Coronary artery (tissue), 2 donors: ENCODE results near the gene RMND1.
A peak's percentile ranks its signal among the peaks of the same experiment; 100 is the strongest.

Experiments
- DNase-seq: peaks from one replicate; pipeline ENCODE4 v3.0.0-alpha.2; 2017; ENCODE audit warnings: low spot score
- H3K27ac ChIP-seq, 2 donors: fragments of 200-600 bp; sonication (generic); one replicate each; pipeline ENCODE4 v1.5.1; 2016 to 2019
- H3K4me3 ChIP-seq: fragments of 200-600 bp; sonication (generic); 2 replicates; pipeline ENCODE4 v1.5.1; 2016; ENCODE audit warnings: mild to moderate bottlenecking, moderate library complexity
- TF ChIP-seq, protein P1 (sequence below): fragments of 200-600 bp; sonication (generic); IDR thresholded peaks from one replicate; pipeline ENCODE4 v1.5.1; 2019; ENCODE audit warnings: antibody characterized with exemption

RMND1 gene

DNA sequence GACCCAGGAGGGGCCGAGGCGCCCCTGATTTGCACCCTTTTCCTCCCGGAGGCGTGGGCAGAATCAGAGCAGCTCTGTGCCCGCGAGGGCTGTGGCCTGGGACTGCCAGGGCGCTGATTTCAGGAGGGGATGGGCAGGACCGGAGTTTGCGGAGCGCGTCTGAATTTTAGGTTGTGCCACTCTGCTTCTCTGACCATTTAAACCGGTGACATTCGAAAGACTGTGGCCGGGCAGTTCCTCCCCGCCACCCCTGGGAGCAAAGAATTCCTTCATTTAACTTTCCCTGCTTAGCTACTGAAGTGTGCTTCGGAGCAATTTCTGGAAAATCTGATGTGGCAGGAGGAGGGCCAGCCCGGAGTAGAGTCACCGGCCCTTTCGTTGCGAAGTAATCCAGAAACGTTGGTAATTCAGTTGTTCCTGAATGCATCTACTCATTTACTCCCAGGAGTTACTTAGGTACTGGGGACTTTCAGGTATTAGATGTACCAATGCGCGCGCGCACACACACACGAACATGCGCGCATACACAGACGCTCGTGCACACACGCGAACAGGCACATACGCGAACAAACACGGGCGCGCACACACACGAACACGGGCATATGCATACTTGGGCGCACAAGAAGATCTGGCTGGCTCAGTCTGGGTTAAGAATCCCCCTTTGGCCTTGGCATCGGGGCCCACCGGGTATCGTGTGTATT is 42.5 kb upstream of the RMND1 start:
- peak overlapping the region; percentile 34 to 79 for H3K27ac ChIP-seq
- TF ChIP-seq, protein P1, sequence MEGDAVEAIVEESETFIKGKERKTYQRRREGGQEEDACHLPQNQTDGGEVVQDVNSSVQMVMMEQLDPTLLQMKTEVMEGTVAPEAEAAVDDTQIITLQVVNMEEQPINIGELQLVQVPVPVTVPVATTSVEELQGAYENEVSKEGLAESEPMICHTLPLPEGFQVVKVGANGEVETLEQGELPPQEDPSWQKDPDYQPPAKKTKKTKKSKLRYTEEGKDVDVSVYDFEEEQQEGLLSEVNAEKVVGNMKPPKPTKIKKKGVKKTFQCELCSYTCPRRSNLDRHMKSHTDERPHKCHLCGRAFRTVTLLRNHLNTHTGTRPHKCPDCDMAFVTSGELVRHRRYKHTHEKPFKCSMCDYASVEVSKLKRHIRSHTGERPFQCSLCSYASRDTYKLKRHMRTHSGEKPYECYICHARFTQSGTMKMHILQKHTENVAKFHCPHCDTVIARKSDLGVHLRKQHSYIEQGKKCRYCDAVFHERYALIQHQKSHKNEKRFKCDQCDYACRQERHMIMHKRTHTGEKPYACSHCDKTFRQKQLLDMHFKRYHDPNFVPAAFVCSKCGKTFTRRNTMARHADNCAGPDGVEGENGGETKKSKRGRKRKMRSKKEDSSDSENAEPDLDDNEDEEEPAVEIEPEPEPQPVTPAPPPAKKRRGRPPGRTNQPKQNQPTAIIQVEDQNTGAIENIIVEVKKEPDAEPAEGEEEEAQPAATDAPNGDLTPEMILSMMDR: no peak
- H3K4me3 ChIP-seq: peak overlapping the region; percentile 77
- no peak for DNase-seq

DNA sequence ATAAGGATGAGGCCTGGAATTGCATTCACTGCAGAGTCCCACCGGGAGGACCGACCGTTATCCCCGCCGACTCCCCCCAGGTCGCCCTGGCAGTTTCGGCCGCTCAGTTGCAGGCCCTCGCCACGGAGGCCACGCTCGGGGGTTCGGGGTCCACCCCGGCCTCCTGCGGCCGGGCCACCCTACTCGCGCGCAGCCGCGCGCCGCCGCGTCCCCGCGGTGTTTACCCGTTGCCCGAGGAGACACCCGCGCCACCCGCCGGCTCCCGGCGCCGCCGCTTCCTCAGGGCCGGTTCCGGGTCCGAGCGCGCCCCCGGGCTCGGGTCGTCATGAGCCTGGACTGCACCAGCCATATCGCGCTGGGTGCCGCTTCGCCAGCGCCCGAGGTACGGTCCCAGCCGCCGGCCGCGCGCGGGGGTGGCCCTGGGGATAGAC is 41.9 kb upstream of the RMND1 start, which contains the start of gene CCDC170:
Gene CCDC170 (plus strand): TSS at position 214 of the 431 bp plus-strand sequence. CDS start 112 bp downstream, at position 326.
- peak within 1 kb of the TSS; percentile 34 to 79 for H3K27ac ChIP-seq
- TF ChIP-seq, protein P1: no peak
- H3K4me3 ChIP-seq: peak within 1 kb of the TSS; percentile 77
- DNase-seq: peak; percentile 75

DNA sequence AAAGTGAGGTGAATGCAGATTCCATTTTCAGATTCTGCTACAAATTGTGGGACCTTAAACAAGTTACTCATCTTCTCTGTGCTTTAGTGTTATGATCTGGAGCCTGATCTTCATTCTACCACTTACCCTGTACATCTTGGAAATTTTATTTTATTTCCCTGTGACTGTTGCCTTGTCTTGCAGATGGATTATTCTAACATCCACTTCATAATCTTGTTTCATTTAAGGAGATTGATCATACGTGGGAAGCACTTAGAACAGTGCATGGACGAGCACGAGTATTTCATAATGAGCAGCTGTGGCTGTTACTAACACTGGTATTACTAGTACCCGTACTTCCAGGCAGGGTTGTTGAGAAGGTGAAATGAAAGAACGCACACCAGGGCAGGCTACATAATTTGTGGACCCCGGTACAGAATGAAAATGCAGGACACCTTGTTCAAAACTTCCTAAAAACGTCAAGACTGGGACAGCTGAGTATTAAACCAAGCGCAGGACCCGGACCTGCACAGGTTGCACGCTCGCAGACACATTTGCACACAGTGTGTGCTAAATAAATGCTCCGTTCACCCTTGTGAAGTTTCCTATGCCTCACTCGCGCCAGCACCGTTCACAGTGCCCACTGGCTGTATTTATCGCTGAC is 41.4 kb upstream of the RMND1 start:
- TF ChIP-seq, protein P1: no peak
- H3K4me3 ChIP-seq: peak overlapping the region; percentile 77
- peak overlapping the region; percentile 34 to 79 for H3K27ac ChIP-seq
- DNase-seq: no peak

DNA sequence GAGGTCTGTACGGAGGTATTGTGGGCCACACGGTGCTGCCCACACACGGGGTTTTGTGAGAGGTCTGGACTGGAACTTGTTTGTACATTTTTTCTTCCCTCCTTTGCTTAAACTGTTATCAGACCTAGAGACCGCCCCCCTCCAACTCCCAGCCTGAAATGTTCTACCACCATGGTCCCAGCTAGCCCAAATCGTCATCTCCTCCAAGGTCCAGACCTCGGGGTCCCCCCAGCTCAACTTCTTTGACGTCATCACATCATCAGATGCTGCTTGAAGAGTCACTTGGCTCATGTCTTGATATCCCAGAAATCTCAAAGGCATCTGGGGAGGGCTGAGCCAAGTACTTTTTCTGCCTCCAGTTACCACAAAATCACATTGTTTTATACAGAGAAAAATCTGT is 39.1 kb upstream of the RMND1 start:
- no peak overlapping the region for H3K4me3 ChIP-seq
- H3K27ac ChIP-seq: no peak overlapping the region
- TF ChIP-seq, protein P1: no peak
- DNase-seq: no peak

DNA sequence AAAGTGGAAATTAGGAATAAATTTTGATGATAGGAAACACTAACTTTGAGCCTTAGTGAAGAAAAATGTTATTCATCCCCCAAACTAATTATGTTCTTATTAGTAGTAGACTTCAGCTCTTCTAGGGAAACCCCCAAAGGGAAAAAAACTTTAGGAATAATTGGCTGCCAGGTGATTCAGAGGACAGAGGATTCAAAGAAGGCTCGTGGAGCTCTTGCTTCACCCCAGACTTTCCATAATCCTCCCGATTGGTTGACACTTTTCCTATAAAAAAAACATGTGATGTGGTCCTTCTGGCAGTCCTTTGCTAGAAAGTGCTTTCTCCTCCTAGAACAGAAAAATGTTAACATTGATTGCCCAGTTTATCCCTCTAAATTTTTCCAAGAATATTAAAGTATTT is 36.3 kb upstream of the RMND1 start:
- Histone ChIP-seq H3K4me3 (no peak overlapping the region), H3K27ac (no peak overlapping the region)
- TF ChIP-seq, protein P1: no peak
- no peak for DNase-seq

- Histone ChIP-seq H3K4me3 (no peak overlapping the region), H3K27ac (no peak overlapping the region)
- no peak for DNase-seq
- TF ChIP-seq, protein P1: no peak
These were observed 32.1 kb upstream of the RMND1 start for GRCh38 chr6:151483994-151484393.

GRCh38 chr6:151482290-151482689 is 30.4 kb upstream of the RMND1 start:
- TF ChIP-seq, protein P1: no peak
- Histone ChIP-seq H3K27ac (peak overlapping the region; percentile 27 to 50), H3K4me3 (peak overlapping the region; percentile 49)
- DNase-seq: no peak
